ENCODE results near the gene FCN1. TPM values are rescaled to one million over a fixed set of nuclear protein-coding genes. Genes with fewer than 3 reads are reported as not detected.

FCN1 gene
- polyA plus RNA-seq, 12 donors = 2.0 to 25.6 (median 2.9) TPM; not detected in 2

DNA sequence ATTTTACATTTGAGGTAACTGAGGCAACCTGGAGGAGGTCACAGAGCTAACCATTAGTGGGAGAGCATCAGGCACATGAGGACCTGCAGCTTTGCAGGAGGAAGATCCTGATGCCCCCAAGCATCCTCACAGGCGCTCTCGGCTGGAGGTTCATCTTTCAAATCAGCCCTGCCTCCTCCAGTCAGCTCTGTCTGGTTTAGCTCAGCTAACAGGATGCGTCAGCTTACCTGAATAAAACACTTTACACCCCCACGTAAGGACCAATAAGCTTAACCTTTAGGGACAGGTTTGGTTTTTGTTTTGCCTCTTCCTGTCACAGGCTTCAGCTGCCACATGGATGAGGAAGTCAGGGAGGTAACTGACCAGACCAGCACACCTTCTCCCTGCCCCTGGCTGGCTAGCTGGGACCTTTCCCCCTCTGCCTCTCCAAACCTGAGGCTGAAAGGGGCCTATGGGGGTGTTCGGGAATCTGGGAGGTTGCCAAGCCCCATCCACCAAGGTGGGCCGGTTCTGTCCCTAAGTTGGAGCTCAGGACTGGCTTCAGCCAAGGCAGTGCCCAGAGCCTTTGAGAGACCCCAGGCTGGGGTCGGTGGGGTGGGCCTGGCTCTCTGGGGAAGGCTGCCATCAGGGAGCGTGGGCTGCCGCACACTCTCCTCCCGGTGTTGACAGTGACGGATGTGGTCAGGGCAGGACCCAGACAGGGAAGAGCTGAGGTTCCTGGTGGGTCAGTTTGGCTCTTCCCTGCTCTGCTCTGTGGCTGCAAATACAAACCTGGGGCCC is 20.0 kb upstream of the FCN1 start:
- DNase-seq = no peak

DNA sequence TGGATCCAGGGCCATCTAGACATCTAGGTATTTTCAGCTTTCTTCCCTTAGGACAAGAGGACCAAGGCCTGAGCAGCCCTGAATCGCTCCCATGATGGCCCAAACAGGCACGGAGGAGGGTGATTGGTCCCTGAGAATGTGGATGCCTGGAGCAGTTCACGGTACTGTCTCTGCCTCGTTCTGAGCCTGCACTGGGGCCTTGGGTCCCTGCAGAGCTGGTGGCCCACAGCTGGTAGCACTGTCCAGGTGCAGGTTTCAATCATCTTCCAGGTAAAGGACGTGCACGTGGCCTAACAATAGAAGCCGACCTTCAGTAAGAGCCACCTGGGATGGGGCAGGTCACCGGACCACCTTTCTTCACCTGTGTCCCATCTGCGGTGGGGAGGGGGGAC is 19.4 kb upstream of the FCN1 start:
- DNase-seq = no peak

DNA sequence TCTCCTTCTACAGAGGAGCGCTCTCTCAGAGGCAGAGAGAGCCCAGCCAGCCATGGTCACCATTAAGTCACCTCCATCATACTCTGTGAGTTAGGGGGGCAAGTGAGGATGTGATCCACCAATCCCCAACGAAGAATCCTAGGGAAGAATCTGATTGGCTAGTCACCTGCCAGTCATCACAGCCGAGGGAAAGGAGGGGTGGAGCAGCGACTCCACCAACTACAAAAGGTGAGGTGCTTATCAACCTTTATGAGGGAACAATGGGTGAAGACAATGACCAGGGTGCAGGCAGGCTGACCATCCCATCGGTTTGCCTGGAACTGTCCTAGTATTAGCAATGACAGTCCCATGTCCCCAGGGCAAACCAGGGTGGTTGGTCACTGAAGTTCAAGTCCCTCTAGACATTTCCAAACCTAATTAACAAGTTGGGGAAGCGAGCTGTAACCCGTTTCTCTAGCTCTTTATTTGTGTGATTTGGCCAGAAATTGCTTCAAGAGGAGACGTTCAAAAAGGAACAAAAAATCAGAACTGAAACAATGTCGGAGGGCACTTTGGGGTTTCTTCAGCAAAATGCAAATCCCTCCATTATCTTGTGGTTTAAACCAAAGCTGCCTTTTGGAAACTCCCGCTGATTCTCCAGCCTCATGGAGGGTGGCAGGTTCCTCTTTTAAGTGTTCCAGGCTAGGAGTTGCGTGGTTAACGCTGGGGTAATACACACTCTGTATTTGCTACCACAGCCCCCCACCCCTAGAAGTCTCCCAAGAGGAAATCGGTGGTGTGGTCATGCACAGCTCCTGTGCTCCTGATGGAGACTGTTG is 18.8 kb upstream of the FCN1 start:
- no peak for DNase-seq

DNA sequence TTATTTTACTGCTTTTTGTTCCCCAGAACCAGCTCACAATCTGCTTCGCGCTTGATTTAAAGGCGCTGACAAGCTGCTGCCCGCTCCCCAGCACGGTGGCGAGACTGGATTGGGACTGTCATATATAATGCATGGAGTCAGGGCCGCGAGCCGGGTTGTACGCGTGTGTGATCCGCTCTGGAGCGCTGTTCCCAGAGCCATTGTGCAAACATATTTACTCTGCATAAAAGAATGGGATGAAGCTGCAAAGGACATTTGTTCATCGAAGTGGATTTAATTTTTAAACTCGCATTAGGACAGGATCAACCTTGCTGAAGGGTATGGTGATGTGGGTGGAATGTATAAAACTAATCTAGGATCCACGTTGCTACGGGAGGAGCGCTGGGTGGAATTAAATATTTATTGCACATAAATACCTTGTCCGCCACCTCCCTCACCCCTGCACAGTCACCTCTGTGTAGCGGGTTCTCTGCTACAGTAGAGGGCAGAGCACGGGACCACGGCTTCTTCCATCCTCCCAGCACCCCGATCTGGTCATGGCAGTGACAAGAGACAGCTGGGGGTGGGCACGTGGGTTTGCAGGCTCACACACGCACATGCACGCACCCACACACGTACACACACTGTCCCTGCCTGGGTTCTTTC is 18.1 kb upstream of the FCN1 start:
- no peak for DNase-seq

DNA sequence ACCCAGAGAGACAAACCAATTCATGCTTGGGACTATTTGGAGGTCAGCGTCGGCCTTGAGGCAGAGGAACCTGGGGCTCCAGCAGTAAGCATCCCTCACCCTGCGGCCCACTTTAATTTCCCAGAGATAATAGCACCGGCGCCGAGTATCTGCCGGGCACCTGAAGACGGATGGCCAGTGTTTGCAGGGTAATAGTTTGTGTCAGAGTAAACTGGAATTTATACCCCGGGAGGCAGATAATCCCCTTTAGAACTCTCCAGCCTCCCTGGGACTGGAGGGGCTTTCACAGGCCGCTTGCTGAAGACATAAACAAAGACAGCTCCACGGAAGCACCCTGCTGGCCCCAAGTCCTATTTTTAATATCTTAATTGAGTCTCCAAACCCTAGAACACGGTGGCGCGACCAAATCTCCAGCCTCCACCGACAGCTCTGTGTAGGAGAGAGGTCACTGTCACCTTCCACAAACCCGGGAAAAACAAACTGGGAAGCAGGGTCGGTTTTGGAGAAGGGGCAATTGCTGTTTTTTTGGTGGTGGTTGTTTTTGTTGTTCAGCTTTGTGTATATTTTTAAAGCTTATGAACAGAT is 17.4 kb upstream of the FCN1 start:
- DNase-seq = no peak

DNA sequence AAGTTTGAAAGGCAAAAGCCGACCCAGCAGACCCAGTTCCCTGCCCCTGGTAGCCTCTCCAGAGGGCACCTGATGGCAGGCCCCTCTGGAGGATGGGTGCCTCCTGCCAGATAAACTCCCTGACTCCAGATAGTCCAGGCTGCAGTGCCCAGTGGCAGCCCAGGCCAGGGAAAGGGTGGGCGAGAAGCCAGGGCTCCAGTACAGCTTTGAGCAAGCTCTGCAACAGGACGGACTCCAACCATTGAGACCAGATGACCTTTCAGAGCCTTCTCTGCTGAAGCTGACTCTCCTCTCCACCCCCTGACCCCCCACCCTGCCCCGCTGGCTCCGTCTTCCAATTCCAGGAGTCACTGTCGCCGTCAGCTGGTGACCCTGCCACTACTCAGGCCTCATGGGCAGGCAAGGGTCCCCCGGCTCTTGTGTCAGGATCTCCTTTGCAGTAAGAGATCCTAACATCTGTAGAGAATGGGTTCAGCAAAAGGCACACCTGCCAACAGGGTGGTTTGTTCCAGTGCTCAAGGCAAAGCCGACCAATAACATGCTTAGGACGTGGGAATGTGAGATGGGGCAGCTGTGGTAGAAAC is 15.5 kb upstream of the FCN1 start:
- no peak for DNase-seq

DNA sequence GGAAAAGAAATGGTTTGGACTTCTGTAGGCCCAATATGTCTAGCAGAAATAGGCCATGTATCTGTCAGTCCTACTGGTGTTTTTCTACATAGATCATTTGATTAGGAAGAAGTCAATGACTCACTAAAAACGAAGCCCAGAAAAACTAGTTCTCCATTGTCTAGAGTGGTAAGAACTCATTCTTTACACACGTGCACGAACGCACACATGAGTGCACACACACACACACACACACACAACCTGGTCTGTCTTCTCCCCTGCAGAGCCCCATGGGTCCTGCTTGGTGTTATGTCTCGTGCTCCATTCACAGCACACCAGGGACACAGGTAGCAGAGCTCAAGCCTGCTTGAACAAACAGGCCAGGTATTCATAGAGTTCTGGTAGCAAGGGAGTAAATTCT is 14.9 kb upstream of the FCN1 start:
- no peak for DNase-seq

DNA sequence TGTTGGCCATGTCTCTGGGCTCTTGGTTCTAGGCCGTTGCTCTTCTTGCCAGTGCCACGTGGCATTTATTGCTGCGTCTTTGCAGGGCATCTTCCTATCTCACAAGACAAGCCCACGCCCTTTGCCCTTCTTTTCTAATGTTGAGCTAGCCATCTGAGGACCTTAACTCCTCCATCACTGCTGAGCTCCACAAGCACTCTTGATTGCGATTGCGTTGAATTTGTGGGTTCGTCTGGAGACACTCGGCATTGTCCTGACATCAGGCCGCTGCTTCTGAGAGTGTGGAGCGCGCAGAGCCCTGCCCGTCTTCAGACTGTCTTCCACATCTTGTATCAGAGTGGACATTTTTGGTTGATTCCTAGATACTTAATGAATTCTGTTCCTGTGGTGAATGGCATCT is 14.5 kb upstream of the FCN1 start:
- no peak for DNase-seq

DNA sequence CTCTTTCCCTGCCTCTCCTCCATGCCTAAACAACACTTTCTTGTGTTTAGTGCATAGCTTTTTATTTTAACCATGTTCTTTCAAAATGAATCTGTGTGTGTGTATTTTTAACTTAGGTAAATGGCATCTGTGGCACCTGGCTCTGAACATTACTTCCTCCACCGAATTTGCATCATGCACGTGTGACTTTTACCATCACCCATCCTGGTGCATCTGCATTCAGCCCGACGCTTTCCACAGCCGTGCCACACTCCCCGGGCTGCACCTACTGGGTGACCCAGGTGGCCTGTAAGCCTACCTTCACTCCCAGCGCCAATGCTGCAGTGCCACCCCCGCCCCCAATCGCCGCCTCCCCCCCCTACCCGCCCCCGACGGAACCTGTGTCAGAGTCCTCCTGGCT is 12.7 kb upstream of the FCN1 start:
- DNase-seq = no peak

DNA sequence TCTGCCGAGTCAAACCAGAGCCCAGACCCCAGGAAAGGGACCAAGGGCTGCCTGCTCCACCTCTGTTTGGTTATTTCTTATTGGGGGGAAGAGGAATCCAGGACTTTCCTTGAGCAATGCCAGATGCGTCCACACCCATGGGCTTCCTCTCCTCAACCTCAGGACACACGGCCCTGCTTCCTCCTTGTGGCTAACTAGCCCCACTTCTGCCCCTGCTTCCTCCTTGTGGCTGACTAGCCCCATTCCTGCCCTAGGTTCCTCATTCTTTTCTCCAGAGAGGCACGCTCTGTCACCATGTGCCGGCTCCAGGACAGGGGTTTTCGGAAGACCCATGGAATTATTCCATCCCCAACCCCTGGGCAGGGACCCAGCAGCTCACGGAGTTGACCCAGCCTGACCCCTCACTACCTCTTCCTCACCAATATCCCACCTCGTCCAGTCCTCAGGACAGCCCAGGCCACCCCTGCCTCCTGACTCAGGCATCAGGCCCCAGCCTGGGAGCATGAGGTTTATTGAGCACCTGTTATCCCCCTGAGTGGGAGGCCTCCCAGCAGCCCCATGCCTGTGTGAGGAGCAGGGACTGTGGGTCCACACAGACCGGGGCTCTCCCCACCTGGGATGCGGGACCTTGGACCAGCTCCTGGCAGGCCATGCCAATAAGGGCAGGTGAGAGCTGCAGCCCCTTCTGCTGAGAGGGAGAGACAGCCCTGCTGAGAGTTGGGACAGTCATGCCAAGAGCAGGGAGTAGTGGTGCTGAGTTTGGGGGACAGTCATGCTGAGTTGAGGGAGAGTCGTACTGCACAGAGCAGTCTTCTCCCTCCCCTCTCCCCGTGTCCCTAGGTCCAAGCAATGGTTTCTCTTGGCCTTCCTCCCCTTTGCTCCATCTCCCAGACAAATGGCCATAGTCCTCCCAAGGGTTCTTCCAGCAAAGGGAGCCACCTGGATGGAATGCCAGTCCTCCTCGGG is 11.8 kb upstream of the FCN1 start:
- no peak for DNase-seq

DNA sequence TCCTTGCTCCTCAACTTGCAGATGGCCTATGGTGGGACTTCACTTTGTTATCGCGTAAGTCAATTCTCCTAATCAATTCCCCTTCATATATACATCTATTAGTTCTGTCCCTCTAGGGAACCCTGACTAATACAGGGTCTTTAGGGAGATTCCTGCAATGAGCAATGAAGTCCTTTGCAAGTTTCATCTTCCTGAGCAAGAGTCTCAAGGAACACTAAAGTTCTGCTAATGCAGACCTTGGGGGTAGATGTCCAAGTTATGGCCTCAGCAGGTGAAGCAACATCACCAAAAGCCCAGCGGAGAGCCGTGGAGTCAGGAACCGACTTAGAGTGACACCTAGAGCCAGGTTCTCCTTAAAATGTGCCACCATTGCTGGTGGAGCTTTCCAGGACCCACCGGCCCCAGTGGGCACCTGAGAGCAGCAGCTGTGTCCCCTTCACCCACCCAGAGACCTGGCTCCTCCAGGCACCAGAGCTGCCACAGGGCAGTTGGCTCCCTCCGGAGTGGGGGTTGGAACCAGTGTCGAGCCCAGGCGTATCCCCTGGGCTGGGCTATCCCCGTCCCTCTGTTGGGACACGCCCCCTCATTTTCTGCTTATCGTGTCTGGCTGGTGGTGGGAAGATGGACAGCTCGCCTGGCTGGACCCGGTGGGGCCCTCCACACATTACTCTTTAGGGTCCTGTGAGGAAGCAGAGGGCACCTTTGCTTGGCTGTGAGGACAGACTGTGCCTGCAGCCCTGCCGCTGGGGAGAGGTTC is 10.9 kb upstream of the FCN1 start:
- DNase-seq = no peak

DNA sequence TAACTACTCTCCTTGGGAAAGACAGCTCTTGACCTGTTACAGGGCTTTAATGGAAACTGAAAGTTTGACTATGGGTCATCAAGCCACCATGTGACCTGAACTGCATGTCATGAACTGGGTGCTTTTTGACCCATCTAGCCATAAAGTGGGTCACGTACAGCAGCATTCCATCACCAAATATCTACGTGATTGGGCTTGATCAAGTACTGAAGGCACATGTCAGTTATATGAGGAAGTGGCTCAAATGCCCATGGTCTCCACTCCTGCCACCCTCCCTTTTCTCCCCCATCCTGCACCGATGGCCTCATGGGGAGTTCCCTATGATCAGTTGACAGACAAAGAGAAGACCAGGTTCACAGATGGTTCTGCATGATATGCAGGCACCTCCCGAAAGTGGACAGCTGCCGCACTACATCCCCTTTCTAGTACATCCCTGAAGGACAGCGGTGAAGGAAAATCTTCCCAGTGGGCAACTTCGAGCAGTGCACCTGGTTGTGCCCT is 7.3 kb upstream of the FCN1 start:
- no peak for DNase-seq

DNA sequence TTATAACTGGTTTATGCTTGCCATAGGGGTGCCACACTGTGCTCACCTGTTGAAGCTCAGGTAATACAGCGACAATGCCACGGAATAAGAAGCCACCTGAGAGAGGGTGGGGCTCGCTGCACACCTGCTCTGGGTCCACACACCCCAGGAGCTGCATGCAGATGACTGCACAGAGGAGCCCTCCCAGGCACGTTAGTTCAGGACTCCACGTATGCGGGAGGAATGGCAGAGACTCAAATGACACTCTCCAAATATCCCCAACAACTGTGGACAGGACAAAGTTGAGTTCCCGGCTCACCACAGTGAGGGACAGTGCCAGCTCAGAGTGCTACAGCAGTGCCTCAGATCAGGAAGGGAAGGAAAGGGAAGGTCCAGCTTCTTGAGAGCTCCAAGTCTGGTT is 5.8 kb upstream of the FCN1 start:
- DNase-seq = no peak

DNA sequence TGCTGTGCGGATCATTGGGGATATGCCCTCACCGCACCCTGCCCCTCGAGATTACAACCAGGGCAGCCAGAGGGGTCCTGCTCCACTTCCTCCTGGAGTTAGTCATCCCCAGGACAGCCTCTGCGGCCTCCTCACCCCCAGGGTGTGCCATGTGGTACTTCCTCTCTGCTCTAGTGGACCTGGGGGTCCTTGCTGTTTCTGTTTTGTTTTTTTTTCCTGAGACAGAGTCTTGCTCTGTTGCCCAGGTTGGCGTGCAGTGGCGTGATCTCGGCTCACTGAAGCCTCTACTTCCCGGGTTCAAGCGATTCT is 5.2 kb upstream of the FCN1 start:
- DNase-seq = no peak

DNA sequence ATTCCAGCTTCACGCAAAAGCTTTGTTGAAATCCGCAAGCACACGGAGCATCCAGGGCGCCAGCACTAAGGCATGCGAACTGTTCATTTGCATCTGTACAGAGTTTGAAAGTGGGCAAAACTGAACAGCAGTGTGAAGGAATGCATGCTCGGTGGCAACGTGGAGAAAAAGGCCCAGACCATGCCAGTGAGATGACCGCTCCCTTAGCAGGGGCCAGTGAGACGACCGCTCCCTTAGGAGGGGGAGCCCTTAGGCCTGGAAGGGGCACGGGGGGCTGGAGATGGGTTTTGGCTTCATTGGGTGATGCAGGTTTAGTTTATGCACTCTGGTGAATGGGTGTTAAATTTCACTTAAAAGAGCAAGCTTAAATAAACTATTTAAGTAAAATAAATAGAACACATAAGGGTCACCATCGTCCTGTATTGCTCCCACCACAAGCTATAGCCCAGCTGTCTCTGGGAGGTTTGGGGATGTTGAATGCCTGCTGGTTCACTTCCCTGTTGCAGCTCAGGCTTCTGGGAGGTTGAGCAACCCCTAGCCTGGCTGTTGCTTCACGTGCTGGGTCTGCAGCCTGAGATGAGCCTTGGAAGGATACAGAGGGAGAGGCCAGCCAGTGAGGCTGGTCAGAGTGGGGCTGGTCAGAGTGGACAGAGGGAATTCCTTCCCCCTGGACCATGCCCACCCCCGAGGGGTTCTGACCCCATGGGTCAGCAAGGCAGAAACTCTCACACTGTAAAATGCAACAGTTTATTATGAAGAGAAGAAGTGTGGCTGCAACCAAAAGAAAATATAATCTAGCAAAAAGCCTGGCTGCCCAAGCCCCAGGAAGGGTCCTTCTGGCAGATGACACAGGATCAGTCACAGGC is 4.6 kb upstream of the FCN1 start:
- DNase-seq = no peak

DNA sequence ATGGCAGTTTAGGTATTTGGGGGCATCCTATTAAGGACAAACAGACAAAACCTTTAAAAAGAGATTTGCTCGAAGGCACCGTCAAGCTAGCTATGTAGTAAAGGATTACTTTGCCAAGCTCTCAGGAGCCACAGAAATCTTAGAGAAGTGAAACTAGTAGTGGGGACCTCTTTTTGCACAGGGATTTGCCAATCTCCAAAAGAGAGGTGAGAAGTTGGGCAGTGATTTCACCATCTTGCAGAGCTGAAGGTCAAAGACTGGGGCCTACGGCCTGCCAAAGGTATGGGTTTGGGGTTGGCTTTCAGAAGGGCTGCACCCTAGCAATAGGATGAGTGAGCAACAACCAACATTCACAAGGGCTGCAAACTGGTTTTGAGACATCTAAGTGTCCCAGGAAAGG is 1.6 kb upstream of the FCN1 start:
- DNase-seq = no peak

DNA sequence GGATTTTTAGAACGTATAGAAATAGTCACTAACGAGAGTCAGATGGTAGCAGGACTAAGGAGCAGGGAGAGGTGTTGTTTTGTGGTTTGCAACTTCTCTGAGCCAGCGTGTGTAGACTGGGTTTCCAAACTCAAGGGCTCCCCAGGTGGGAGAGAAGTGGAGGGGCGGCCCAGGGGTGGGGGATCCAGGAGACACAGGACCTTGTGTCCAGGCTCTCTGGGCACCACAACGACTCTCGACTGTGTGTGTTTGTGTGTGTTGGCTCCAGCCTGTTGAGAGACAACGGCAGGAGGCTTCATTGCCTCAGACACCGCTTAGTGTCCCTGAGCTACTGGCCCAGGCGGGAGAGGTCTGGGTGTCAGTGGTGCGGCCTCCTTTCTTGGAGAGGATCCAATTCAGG is 934 bp upstream of the FCN1 start:
- DNase-seq = no peak

DNA sequence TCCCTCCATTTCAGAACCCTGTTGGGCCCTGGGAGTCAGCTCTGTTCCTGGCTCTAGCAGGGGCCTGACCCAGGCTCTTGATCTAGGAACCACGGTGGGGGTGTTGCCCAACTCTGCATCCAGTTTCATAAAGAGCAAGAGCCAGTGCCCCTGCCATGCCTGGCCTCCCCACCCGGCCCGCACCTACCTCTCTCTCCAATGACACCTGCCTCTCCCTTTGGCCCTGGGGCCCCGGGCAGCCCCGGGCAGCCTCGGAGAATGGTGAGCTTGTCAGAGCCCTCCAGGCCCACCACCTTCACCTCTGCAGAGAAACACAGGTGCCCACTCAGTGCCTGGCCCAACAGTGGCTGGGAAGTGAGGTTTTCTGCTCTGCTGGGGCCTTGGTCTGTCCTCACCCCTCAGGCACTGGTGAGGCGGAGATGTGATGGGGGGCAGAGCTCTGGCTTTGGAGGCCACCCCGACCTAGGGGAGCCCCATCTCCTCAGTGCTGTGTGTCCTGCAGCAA is 1.5 kb downstream of the FCN1 start:
- no peak for DNase-seq
